ENCODE data around the gene AGAP1.
"Not testable (repeated sequence)": the region's sequence is repeated elsewhere in the genome, so short reads cannot be mapped to it uniquely, and the experiment has no call there.

AGAP1 gene

GRCh38 chr2:235583925-235584637 is 90.2 kb downstream of the AGAP1 start:
- in situ Hi-C loops (cut with HindIII; ENCODE audit: low sequenced_read_pairs), result no loop called here

DNA sequence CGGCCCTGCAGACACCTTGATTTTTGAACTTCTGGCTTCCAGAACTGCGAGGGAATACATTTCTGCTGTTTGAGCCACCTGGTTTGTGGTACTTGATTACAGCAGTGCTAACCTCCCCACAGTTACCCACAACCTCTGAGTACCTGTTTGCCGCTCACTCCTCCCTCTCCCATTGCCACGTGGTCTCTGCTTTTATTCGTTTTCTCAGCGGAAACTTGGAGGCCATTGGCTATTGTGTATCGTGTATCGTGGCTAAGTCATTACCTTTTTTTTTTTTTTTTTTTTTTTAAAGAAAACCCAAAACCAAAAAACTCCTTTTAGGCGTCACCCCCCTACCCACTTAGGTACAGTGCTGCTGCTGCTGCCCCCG is 90.8 kb downstream of the AGAP1 start:
- in situ Hi-C loops (cut with HindIII; ENCODE audit: low sequenced_read_pairs), result no loop called here

GRCh38 chr2:235587202-235587601 is 93.4 kb downstream of the AGAP1 start:
- in situ Hi-C loops (cut with HindIII; ENCODE audit: low sequenced_read_pairs), result no loop called here

GRCh38 chr2:235588750-235589149 is 94.9 kb downstream of the AGAP1 start:
- in situ Hi-C loops (cut with HindIII; ENCODE audit: low sequenced_read_pairs), result no loop called here

DNA sequence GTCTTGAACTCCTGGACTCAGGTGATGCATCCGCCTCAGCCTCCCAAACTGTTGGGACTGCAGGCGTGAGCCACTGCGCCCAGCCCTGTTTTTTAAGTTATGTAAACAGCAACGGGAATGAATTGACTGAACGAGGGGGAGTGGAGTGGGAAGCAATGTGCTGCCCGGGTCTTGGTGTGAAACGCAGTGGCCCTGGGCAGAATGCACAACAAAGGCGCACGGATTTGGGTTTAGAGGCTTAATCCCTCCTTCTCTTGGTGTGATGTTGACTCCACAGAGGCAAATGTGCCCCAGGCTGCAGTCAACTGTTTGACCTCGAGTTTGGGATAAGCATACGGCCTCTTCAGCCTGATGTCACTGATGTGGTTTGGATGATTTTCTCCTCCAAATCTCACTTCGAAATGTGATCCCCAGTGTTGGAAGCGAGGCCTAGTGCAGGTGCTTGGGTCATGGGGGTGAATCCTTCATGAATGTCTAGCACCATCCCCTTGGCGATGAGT is 97.4 kb downstream of the AGAP1 start:
- in situ Hi-C loops (cut with HindIII; ENCODE audit: low sequenced_read_pairs), result no loop called here

DNA sequence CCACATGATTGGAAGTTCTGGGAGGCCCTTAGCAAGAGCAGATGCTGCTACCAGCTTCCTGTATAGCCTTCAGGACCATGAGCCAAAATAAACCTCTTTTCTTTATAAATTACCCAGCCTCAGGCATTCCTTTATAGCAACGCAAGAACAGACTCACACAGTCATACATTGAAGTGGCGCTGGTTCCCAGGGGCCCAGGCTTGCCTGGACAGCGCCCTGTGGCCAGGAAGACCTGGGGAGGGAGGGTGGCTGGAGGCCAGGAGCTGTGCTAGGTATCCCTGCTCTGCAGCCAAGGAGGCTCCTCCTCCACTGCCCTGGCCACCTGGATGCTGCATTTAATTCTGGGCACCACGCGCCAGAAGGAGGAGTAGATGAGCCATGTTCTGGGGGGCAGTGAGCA is 98.1 kb downstream of the AGAP1 start:
- in situ Hi-C loops (cut with HindIII; ENCODE audit: low sequenced_read_pairs), result no loop called here

GRCh38 chr2:235592430-235592829 is 98.6 kb downstream of the AGAP1 start:
- in situ Hi-C loops (cut with HindIII; ENCODE audit: low sequenced_read_pairs), result no loop called here

DNA sequence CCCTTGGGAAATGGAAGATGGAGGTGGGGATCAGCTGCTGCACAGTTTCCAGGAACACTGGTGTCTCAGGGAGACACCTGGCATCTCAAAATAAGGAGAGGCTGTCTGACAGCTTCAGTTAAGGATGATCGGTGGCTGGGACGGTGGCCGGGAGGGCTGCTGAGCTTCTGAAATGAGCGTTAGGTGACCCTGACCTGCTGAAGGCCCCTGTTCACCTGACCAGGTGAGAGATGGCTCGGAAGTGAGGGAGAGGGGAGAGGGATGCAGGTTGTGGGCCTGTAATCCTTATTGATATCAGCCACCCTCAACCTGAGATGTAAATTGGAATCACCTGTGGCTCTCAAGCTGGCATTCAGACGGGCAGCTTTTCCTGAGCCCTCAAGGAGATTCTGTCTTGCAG is 99.0 kb downstream of the AGAP1 start:
- in situ Hi-C loops (cut with HindIII; ENCODE audit: low sequenced_read_pairs), result no loop called here

- in situ Hi-C loops (cut with HindIII; ENCODE audit: low sequenced_read_pairs), result no loop called here
Observed at GRCh38 chr2:235594041-235594440, 100.2 kb downstream of the AGAP1 start.

DNA sequence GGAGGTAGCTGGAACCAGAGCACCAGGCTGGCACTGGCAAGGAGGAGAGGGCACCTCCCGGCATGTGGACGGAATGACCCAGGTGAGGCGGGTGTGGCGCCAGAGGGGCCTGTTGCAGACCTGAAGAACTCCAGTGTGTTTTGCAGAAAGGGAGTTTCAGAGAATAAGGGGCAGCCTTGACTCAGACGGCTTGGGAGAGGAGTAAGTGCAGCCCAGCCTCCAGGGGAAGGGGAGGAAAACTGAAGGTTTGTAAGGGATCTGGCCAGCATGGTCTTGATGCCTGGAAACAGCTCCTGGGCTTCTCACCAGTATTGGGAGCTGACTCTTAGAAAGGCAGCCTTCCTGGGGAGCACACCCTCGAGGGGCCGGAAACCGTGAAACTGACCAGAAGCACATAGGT is 101.1 kb downstream of the AGAP1 start:
- in situ Hi-C loops (cut with HindIII; ENCODE audit: low sequenced_read_pairs), result no loop called here

DNA sequence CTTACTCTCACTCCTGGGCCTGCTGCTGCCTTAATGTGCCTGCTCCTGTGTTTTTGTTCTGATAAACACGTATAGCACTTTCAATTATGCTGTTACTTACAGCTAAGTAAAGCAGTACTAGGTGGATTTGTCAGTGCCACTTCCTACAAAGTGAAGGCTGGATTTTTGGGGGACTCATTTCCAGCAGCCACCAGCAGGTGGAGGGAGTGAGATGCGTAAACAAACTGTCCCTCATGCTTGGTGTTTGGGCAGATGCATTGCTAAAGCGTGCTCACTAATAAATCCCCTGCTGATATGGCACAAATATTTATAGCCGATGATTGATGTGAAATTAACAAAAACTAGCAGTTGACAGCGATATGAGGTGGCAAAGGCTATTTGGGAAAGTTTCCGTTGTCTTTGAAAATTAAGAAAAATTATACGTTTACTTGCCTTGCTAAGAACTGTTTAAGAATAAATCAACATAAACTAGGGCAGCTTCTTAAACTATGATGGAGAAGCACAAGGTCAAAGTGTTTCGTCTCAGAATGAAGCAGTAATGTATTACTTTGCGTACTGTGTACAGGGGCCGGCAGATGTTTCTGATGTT is 101.7 kb downstream of the AGAP1 start:
- in situ Hi-C loops (cut with HindIII; ENCODE audit: low sequenced_read_pairs), result no loop called here

- in situ Hi-C loops (cut with HindIII; ENCODE audit: low sequenced_read_pairs), result no loop called here
Observed at GRCh38 chr2:235596272-235596671, 102.4 kb downstream of the AGAP1 start.

DNA sequence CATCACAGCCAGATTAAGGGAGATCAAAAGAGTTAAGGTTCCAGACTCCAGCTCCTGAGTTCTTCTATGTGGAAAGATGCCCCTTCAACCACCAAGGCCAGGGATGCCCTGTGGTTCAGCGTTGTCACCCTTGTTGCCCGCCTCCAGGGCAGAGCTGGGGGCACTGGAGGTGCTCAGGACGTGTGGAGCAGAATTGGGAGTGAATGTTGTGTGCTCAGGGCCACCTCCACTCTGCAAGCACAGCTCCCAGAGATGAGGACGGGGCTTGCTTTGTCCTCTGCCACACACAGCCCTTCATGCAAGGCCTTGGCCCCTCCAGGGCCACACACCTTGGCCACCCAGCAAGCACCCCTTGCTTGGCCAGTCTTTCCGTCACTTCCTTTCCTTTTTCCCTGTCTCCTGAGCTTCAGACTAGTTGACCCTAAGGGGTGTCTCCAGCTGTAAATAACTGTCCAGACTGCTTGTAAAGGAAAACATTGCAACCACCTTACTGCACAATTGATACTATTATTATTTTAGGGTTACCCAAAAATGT is 103.3 kb downstream of the AGAP1 start:
- in situ Hi-C loops (cut with HindIII; ENCODE audit: low sequenced_read_pairs), result no loop called here

- in situ Hi-C loops (cut with HindIII; ENCODE audit: low sequenced_read_pairs), result no loop called here
Observed at GRCh38 chr2:235598026-235598425, 104.2 kb downstream of the AGAP1 start.

GRCh38 chr2:235598532-235599531 is 105.0 kb downstream of the AGAP1 start:
- in situ Hi-C loops (cut with HindIII; ENCODE audit: low sequenced_read_pairs), result no loop called here

GRCh38 chr2:235599596-235600338 is 105.9 kb downstream of the AGAP1 start:
- in situ Hi-C loops (cut with HindIII; ENCODE audit: low sequenced_read_pairs), result no loop called here

DNA sequence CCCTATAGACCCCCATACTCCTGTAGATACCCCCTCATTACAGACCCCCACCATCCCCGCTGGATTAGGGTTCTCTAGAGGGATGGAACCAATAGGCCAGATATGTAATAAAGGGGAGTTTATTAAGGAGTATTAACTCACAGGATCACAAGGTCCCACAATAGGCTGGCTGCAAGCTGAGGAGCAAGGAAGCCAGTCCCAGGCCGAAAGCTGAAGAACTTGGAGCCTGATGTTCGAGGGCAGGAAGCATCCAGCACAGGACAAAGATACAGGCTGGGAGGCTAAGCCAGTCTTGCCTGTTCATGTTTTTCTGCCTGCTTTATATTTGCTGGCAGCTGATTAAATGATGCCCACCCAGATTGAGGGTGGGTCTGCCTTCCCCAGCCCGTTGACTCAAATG is 106.6 kb downstream of the AGAP1 start:
- in situ Hi-C loops (cut with HindIII; ENCODE audit: low sequenced_read_pairs), result no loop called here

DNA sequence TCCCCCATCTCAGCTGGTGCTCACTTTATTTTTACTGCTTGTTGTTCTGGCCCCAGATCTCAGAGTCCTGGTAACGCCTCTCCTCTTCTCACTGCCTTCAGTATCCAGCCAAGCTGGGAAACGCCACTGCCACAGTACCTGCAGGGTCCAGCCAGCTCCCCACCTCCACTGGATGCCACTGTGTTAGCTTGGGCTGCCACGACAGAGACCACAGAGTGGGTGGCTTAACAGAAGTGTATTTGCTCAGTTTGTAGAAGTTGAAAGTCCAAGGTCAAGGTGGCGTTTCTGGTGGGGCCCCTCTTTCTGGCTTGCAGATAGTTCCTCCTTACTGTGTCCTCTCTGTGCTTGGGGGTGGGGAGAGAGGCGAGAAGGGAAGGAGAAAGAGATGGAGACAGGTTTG is 107.1 kb downstream of the AGAP1 start:
- in situ Hi-C loops (cut with HindIII; ENCODE audit: low sequenced_read_pairs), result no loop called here

GRCh38 chr2:235601960-235602704 is 108.3 kb downstream of the AGAP1 start:
- in situ Hi-C loops (cut with HindIII; ENCODE audit: low sequenced_read_pairs), result no loop called here

GRCh38 chr2:235602971-235603370 is 109.1 kb downstream of the AGAP1 start:
- in situ Hi-C loops (cut with HindIII; ENCODE audit: low sequenced_read_pairs), result not testable (repeated sequence)

Data from DLD1 (cell line).